NB4 (cell line): Measurements from ENCODE around the gene TRDN.

Experiments
- CTCF ChIP-seq: IDR thresholded peaks from one replicate; pipeline ENCODE4 v1.5.1; 2012; ENCODE audit warnings: low read depth, low read length
- MAX ChIP-seq: IDR thresholded peaks from 2 replicates; pipeline ENCODE4 v1.6.1; 2011; ENCODE audit warnings: low read depth, low read length
- MYC ChIP-seq: IDR thresholded peaks from 2 replicates; pipeline ENCODE4 v1.6.1; 2011; ENCODE audit warnings: low read depth, low read length
- POLR2A ChIP-seq: IDR thresholded peaks from 2 replicates; pipeline ENCODE4 v1.6.1; 2011; ENCODE audit warnings: mild to moderate bottlenecking; ENCODE audit not compliant: insufficient read length; ENCODE audit errors: extremely low read depth

- TF ChIP-seq CTCF (no peak), POLR2A (no peak), MYC (no peak), MAX (no peak)
These were observed 330.4 kb downstream of the TRDN start for GRCh38 chr6:123306334-123306733.
